D721Med (cell line): ENCODE data around the gene ZNF444.

Experiments
- DNase-seq: peaks from one replicate; pipeline ENCODE4 v3.0.0; 2011; ENCODE audit warnings: low spot score; ENCODE audit not compliant: insufficient read length
- FAIRE-seq: peaks from 2 replicates; lab custom pipeline; 2011; peaks lifted over from hg19 to GRCh38; lab: Jason Lieb, UNC
- CTCF ChIP-seq: IDR thresholded peaks from 2 replicates; pipeline ENCODE4 v1.5.1; 2012; ENCODE audit warnings: mild to moderate bottlenecking, control low read depth; ENCODE audit not compliant: insufficient read depth; ENCODE audit errors: missing control alignments

ZNF444 gene

GRCh38 chr19:56140583-56141416, at the start of gene ZNF444:
ZNF444 (plus strand) TSS chr19:56141287; CDS start chr19:56146912, 5,625 bp downstream.
- FAIRE-seq (no peak), DNase-seq (peak; percentile 97)
- no peak for TF ChIP-seq CTCF

GRCh38 chr19:56091751-56092546, 49.1 kb upstream of the ZNF444 start:
- TF ChIP-seq CTCF = no peak
- DNase-seq (no peak), FAIRE-seq (no peak)

GRCh38 chr19:56092685-56093631, 48.1 kb upstream of the ZNF444 start:
- FAIRE-seq = no peak
- DNase-seq = no peak
- no peak for TF ChIP-seq CTCF

GRCh38 chr19:56094449-56094848, 46.6 kb upstream of the ZNF444 start:
- TF ChIP-seq CTCF = no peak
- DNase-seq (no peak), FAIRE-seq (no peak)

GRCh38 chr19:56096665-56097064, 44.4 kb upstream of the ZNF444 start:
- FAIRE-seq (no peak), DNase-seq (no peak)
- no peak for TF ChIP-seq CTCF

GRCh38 chr19:56097306-56097705, 43.8 kb upstream of the ZNF444 start:
- no peak for TF ChIP-seq CTCF
- DNase-seq = no peak
- no peak for FAIRE-seq
